ENCODE measurements around the gene AGBL5. TPM values are rescaled to one million over a fixed set of nuclear protein-coding genes. Genes with fewer than 3 reads are reported as not detected.
A peak's percentile ranks its signal among the peaks of the same experiment; 100 is the strongest.

The AGBL5 gene
- total and polyA plus RNA-seq, 8 donors: 7.8 to 29.0 (median 12.2) TPM

DNA sequence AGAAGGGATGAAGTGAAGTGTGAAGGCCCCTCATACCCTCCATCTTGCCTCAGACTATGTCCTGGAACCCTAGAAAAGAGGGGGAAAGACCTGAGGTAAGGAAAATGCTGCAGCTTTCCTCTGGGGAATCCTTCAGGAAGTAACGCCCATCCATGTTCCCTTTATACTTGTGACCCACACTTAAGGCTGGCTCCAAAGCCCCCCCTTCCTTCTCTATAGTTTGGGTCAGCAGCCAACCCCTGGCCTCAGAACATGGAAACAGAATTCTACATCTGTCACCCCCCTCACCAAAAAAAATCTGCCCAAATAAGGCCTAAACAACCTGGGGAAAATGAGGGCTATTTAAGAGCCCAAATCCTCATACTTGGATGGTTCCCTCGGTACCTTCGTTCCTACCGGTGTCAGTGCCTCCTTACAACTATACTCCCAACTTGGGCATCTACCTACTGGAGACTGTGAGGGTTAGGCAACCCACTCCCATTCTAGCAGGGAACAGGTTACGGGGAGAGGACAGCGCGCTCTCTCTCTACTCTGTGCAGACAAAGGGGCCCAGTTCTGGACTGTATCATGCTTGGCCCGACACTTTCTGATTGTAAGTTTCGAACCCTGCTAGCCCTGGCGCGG lies 19.3 kb downstream of the AGBL5 start:
- H3K9me3 ChIP-seq: no peaks in the 10 kb centered on the region
- peaks cover 30 to 81% (median 69%) of the 10 kb centered on the region in 4 donors for H3K4me1 ChIP-seq
- no peaks in the 10 kb centered on the region for H3K27me3 ChIP-seq
- no peak for TF ChIP-seq POLR2A (IDR thresholded peaks at IDR 0.05)
- TF ChIP-seq, protein P1, sequence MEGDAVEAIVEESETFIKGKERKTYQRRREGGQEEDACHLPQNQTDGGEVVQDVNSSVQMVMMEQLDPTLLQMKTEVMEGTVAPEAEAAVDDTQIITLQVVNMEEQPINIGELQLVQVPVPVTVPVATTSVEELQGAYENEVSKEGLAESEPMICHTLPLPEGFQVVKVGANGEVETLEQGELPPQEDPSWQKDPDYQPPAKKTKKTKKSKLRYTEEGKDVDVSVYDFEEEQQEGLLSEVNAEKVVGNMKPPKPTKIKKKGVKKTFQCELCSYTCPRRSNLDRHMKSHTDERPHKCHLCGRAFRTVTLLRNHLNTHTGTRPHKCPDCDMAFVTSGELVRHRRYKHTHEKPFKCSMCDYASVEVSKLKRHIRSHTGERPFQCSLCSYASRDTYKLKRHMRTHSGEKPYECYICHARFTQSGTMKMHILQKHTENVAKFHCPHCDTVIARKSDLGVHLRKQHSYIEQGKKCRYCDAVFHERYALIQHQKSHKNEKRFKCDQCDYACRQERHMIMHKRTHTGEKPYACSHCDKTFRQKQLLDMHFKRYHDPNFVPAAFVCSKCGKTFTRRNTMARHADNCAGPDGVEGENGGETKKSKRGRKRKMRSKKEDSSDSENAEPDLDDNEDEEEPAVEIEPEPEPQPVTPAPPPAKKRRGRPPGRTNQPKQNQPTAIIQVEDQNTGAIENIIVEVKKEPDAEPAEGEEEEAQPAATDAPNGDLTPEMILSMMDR (IDR thresholded peaks at IDR 0.05): no peak
- TF ChIP-seq EP300 (IDR thresholded peaks at IDR 0.05): no peak
- no peak for TF ChIP-seq POLR2AphosphoS5 (IDR thresholded peaks at IDR 0.05)
- H3K27ac ChIP-seq: peak overlapping the region; percentile 83 to 94 (median 92)
- WGBS, 5 donors: 1 to 4% (median 2%) methylated on average over 11 of the region's 11 CpGs
- peak overlapping the region; percentile 72 to 90 (median 77) for H3K4me3 ChIP-seq
- intact Hi-C loops (cut with DNase I; ENCODE audit: low total_unique reads): no loop called here
- DNase-seq: no peak
- peaks cover 2 to 44% (median 38%) of the 10 kb centered on the region in 4 donors for H3K36me3 ChIP-seq

DNA sequence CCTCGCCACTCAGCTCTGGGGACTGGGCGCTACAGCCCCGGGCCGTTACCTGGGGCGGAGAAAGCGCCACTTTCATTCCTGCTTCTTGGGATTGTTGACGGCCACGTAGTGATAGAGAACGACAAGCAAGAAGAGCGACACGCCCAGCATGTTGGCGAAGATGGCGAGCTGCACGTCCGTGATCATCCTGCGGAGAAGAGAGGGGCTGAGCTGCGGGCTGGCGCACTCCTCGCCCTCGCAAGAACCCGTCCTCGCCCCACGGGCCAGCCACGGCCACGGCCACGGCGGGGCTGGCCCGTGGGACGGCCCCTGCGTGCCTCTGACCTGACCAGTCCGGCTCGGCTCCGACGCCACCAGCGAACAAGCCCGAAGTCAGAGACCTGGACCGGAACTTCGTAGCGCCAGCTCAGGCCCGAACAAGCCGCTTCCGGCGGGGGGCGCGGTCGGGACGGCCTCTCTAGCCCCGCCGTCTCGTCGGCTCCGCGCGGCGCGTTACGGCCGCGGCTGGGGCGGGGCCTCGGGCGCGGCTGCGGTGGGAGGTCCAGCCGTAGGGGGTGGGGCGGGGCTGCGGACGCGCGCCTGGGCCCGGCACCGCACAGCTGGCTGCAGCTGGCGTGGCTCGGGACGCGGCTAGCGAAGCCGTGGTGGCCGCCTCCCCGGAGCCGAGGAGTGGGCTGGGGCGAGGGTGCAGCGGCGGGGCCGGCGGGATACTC lies 20.0 kb downstream of the AGBL5 start, which contains the start of gene OST4:
OST4 (minus strand) TSS at position 378 of the 713 bp plus-strand sequence.
- DNase-seq: peak; percentile 96 to 98
- Histone ChIP-seq H3K4me3 (peak within 1 kb of the TSS; percentile 72 to 90 (median 77)), H3K36me3 (peaks cover under 1 to 37% (median 34%) of the 10 kb centered on the region in 4 donors), H3K27ac (peak within 1 kb of the TSS; percentile 83 to 94 (median 92)), H3K4me1 (peaks cover 30 to 83% (median 71%) of the 10 kb centered on the region in 4 donors), H3K9me3 (no peaks in the 10 kb centered on the region), H3K27me3 (no peaks in the 10 kb centered on the region)
- intact Hi-C loops (cut with DNase I; ENCODE audit: low total_unique reads): no loop called here
- WGBS, 5 donors: 0 to 1% (median 0%) methylated on average over 19 to 86 of the region's 86 CpGs
- TF ChIP-seq POLR2AphosphoS5 (IDR thresholded peaks at IDR 0.05) (peak; percentile 72 to 92 (median 92)), POLR2A (IDR thresholded peaks at IDR 0.05) (no peak)
- TF ChIP-seq, protein P1 (IDR thresholded peaks at IDR 0.05): peak in 1 of 7 experiments; percentile 24

DNA sequence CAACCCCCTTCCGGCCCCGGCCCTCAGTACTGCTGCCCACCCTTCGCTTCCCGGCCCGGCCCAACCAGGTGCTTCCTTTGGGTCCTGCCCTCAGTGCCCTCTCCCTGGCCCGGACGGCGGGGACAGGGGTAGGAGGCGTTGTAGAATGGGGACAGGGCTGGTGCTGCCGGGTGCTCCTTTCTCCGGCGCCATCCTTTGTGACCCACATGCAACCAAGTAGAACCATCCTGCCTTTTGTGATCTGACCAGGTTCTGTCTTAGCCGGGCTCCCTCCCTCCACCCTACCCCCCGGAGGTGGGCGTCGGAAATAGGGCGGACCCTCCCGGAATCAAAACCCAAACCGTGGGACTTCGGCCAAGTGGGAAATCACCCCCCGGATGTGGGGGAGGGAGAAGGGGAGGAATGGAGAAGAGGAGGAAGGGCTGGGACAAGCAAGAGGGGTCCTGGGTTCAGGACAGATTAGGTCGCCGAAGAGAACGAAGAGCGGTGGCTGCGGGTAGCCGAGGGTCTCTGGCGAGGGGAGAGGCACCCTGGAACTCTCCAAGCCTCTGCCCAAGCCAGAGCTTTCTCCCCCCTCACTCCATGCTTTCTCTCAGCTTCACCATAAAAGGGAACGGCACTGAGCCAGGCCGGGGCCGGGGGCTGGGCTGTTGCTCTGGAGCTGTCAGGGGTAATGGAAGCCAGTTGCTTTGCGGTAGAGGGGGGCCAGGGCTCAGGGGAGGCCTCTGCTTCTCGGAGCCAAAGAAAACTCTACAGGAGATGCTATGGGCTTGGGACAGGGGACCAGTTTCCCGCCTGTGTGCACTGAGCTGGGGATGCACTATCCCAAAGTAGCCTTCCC lies 20.7 kb downstream of the AGBL5 start:
- H3K4me3 ChIP-seq: peak overlapping the region; percentile 72 to 90 (median 77)
- no peaks in the 10 kb centered on the region for H3K9me3 ChIP-seq
- peaks cover 30 to 89% (median 74%) of the 10 kb centered on the region in 4 donors for H3K4me1 ChIP-seq
- H3K36me3 ChIP-seq: peaks cover 0 to 30% (median 26%) of the 10 kb centered on the region in 4 donors
- 5 to 11% (median 8%) methylated on average over 25 to 34 of the region's 34 CpGs for WGBS, 5 donors
- intact Hi-C loops (cut with DNase I; ENCODE audit: low total_unique reads): no loop called here
- TF ChIP-seq, protein P1 (IDR thresholded peaks at IDR 0.05): no peak
- peak; percentile 68 for TF ChIP-seq EP300 (IDR thresholded peaks at IDR 0.05)
- TF ChIP-seq POLR2AphosphoS5 (IDR thresholded peaks at IDR 0.05): peak in 2 of 3 donors; percentile 19 to 36
- no peak for TF ChIP-seq POLR2A (IDR thresholded peaks at IDR 0.05)
- peak; percentile 37 to 95 for DNase-seq
- H3K27ac ChIP-seq: peak overlapping the region; percentile 83 to 94 (median 92)
- H3K27me3 ChIP-seq: no peaks in the 10 kb centered on the region

DNA sequence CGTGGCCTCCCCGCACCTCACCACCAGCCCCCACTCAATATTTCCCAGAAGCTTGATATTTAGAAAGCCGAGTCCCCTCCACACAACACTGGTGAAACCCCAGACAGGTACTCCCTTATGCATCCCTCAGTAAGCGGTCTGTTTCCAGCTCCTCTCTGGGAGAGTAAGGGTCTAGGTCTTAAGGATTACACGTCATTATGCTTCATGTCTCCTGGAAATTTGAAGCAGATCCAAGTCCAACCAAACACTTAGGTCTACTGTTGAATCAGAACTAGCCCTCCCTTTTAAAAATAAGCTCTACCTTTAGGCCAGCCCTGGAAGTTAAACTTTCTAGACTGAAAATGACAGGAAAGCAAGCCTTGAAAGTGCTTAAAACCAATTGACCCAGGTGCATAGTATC lies 21.5 kb downstream of the AGBL5 start:
- Histone ChIP-seq H3K9me3 (no peaks in the 10 kb centered on the region), H3K4me3 (no peak overlapping the region), H3K27ac (peak overlapping the region; percentile 83 to 94 (median 92)), H3K27me3 (no peaks in the 10 kb centered on the region), H3K36me3 (peaks cover 0 to 22% (median 19%) of the 10 kb centered on the region in 4 donors), H3K4me1 (peaks cover 30 to 89% (median 74%) of the 10 kb centered on the region in 4 donors)
- TF ChIP-seq POLR2A (IDR thresholded peaks at IDR 0.05) (no peak), EP300 (IDR thresholded peaks at IDR 0.05) (no peak), POLR2AphosphoS5 (IDR thresholded peaks at IDR 0.05) (no peak)
- TF ChIP-seq, protein P1 (IDR thresholded peaks at IDR 0.05): no peak
- intact Hi-C loops (cut with DNase I; ENCODE audit: low total_unique reads): no loop called here
- WGBS, 5 donors: 60 to 80% (median 72%) methylated on average over 5 of the region's 5 CpGs
- peak in 1 of 2 donors; percentile 67 for DNase-seq

Data from stomach (tissue), 9 donors.